ENCODE measurements around the gene ABCA13. TPM values are rescaled to one million over a fixed set of nuclear protein-coding genes. Genes with fewer than 3 reads are reported as not detected.

The ABCA13 gene
- total RNA-seq, 1 donor from 2014 or later, result 7.6 TPM

DNA sequence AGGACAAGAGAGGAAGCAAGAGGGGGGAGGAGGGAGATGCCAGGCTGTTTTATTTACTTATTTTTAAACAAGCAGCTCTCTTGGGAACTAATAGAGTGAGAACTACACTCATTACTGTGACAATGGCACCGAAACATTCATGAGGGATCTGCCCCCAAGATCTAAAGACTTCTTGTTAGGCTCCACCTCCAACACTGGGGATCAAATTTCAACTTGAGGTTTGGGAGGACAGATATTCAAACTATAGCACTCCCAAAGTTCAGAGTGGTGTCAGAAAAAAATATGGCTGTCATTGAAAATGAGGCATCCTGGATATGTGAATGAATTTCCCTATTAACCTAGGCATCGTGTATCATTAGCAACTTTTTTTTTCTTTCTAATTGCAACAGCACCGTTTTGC lies 145.5 kb downstream of the ABCA13 start:
- ATAC-seq (no peak), DNase-seq (ENCODE audit: low spot score) (no peak)
- intact Hi-C loops (cut with DNase I), result no loop called here

DNA sequence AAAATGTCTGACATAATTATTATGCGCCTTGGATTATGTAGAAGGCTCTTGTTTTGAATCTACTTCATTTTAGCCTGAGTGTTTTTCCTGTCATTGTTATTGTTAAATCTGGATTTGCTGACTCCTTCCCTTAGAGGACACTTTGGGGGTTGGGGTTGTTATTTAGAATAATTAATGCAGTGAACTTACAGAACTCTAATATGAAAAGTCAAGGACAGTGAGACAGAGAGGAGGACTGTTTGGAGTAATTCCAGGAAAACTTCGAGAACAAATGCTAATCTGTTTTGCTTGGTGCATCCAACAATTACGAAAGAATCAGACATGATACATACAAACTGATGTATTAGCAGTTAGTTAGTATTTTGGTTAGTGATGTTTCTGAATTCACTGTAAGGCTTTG lies 146.1 kb downstream of the ABCA13 start:
- no peak for ATAC-seq
- intact Hi-C loops (cut with DNase I), result no loop called here

DNA sequence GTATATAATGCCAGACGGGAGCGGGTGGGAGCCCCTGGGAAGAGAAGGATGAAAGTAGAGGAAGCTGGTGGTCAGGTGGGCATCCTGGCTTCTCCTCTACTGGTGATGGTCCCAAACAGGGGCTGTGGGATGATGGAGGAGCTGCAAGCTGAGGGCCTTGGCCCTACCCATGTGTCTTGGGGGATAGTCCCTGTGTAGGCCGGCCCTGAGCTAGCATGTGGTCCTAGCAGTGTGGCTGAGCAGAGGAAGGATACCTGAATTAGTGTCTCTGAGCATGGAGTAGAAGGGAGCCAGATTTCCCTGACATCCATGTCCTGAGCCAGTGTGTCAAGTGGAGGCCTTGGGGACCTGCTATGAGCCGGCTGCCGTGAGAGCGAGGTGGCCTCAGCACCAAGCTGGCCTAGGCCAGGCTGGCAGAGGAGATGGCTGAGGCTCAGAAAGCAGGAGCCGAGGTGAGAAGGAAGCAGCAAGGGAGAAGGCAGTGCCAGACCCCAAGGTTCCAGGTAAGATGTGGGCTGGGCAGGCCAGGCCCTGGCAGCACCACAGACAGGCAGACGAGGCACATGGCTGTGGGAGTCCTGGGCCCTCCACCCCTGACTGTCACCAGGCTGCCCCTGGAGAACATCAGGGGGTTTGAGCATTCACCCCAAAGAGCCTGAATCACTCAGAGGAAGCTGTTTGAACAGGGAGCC lies 150.2 kb downstream of the ABCA13 start:
- DNase-seq (ENCODE audit: low spot score) (no peak), ATAC-seq (peak; percentile 15)
- intact Hi-C loops (cut with DNase I), result no loop called here

More for the DNA sequence above, 146.1 kb downstream of the ABCA13 start:
- no peak for DNase-seq (ENCODE audit: low spot score)

DNA sequence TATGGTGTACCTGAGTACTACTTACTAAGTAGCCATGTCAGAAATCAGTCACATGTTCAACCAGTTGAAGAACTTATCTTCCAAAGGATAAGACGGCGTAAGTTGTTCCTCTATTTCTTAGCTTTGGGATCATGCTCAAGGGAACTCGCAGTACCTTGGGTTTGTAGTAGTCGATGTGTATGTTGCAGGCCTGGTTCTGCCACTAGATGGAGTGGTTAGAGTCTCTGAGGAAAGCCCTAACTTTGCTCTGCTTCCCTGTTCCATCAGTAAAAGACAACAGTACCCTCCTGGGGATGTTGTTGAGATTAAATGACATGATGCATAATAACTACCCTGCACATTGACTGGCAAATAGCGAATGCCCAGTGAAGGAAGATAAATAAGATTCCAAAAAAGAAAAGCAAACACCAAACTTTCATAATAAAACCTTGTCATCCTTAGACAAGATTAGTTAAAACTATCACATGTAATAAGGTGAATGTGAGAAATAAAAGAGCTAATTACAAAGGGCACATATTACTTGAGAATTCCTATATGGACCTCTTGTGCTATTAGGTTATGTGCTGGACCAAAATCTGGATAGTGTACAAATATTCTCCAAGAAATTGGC lies 165.9 kb downstream of the ABCA13 start:
- ATAC-seq (no peak), DNase-seq (ENCODE audit: low spot score) (no peak)
- intact Hi-C loops (cut with DNase I), result no loop called here

DNA sequence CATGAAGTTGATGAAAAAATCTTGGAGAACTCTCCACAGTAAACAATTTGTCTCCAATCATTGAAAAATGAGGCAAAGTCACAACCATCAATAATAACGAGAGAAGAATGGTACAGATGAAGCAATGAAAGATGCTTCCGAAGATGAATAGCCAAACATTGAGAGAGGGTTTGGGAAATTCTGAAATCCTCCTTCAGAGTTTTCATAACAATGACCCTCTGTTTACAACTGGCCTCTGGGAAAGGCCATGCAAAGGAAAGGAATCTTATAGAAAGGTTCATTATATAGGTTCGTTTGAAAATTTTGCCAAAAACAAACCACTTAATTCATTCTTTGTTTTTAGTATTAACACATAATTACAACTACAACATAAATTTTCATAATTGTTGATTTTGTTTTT lies 166.5 kb downstream of the ABCA13 start:
- DNase-seq (ENCODE audit: low spot score) (no peak), ATAC-seq (no peak)
- intact Hi-C loops (cut with DNase I), result no loop called here

DNA sequence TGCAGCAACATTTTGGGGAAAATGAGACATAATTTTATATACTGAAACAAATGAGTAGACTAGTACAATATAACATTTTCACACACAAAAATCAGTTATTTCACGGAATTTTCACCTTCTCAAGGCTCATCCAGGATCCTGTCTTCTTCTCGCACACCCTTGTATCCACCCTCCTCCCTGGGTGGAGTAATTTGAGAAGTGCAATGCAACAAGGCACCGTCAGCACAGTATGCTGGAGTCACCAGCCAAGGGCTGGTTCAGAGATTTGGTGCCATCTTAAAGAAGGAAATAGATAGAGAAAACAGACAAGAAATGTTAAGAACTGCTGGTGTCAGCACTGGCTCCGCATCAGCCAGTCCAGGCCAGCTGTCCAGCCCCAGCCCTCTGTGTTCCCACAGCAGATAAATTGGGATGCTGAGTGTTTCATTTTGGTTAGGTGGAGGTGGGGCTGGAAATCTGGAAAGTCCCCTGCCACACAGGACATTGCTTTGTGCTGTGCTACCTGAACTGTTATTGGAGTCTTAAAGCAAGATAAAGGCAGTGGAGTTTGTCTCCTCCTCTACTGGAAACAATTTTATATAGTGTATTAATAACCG lies 176.1 kb downstream of the ABCA13 start:
- ATAC-seq, result no peak
- intact Hi-C loops (cut with DNase I), result no loop called here
- DNase-seq (ENCODE audit: low spot score), result no peak

DNA sequence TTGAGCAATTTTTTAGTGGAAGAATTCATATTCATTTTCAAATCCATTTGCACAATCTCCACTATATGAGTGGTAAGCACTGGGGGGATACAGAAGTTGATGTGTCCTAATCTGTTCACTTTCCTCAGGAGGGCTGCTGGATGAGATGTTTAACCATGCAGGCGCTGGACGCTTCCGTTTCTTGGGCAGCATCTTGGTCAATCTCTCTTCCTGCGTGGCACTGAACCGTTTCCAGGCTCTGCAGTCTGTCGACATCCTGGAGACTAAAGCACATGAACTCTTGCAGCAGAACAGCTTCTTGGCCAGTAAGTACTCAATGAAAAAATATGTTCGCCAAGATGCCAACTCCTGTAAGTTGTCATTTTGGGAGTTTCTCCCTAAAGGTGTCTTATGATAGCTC lies 179.3 kb downstream of the ABCA13 start:
- intact Hi-C loops (cut with DNase I), result no loop called here
- no peak for ATAC-seq
- no peak for DNase-seq (ENCODE audit: low spot score)

DNA sequence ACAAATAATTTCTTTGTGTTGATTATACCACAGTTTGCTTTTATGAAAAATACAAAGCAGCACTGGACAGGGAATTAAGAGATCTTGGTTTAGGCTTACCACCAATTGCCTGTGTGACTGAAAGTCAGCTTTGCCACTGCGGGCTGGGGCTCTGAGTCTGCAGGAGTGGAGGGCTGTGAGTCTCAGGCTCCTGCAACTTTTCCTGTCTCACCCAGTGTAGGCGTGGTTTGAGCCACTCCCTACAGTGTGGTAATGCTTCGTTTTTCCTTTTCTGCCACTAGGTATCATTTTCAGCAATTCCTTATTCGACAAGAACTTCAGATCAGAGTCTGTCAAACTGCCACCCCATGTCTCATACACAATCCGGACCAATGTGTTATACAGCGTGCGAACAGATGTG lies 180.6 kb downstream of the ABCA13 start:
- intact Hi-C loops (cut with DNase I), result no loop called here
- ATAC-seq, result no peak
- DNase-seq (ENCODE audit: low spot score), result no peak

DNA sequence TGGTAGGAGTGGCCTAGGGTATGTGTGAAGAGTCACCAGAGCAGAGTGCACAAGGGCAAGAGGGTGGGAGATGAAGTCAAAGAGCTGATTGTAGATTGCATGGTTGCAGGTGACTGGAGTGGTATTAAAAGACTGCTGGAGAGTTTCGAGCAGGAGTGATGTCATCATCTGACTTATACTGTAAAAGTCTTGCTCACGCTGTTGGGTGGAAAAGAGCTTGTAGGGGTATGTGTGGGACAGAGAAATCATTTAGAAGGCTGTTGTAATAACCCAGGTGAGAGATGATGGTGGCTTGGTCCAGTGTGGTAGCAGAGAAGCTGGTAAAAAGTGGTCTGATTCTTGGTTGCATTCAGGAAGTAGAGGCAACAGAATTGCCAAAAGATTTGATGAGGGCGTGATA lies 184.1 kb downstream of the ABCA13 start:
- intact Hi-C loops (cut with DNase I), result no loop called here
- no peak for ATAC-seq
- DNase-seq (ENCODE audit: low spot score), result no peak

DNA sequence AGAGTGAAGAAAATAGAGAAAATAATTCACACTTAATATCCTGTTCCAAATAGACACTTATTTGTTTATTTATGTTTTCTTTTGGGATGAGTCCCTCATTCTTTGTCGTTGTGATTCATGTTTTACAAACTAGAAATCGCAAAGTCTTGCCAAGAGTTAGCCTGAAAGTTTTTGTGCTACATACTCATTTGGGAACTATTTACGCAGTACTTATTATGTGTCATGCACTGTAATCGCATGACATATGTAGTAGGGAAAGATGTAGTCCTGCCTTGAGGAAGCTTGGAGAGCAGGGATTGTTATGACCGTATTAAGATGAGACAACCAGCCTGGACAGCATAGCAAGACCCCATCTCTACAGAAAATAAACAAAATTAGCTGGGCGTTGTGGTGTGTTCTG lies 189.3 kb downstream of the ABCA13 start:
- ATAC-seq, result no peak
- intact Hi-C loops (cut with DNase I), result no loop called here
- no peak for DNase-seq (ENCODE audit: low spot score)

DNA sequence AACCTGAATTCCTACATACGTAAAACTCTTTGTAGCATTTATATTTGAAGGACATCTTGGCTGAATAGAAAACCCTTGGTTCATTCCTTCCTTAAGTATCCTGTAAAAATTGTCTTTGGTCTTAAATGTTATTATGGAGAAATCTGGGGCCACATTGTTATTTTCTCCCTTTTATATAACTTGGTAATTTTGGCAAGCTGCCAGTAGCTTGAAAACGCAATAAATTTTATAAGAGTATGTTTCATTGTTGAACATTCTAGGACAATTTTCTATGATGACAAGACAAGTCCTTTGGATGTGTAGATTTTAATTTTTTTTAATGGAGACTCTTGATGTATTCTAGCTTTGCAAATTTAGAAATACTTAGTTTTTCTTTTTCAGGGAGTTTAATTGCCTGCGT lies 191.9 kb downstream of the ABCA13 start:
- intact Hi-C loops (cut with DNase I), result no loop called here
- no peak for ATAC-seq
- no peak for DNase-seq (ENCODE audit: low spot score)

DNA sequence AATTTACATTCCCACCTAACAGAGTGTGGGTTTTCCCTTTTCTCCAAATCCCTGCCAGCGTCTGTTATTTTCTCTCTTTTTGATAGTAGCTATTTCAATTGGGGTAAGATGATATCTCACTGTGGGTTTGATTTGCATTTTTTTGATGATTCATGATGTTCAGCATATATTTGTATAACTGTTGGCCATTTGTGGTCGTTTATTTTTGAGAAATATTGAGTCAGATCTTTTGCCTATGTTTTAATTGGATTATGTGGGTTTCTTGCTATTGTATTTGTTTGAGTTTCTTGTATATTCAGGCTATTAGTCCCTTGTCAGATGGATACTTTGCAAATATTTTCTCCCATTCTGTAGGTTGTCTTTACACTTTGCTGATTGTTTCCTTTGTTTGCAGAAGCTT lies 193.8 kb downstream of the ABCA13 start:
- DNase-seq (ENCODE audit: low spot score), result no peak
- intact Hi-C loops (cut with DNase I), result no loop called here
- no peak for ATAC-seq

DNA sequence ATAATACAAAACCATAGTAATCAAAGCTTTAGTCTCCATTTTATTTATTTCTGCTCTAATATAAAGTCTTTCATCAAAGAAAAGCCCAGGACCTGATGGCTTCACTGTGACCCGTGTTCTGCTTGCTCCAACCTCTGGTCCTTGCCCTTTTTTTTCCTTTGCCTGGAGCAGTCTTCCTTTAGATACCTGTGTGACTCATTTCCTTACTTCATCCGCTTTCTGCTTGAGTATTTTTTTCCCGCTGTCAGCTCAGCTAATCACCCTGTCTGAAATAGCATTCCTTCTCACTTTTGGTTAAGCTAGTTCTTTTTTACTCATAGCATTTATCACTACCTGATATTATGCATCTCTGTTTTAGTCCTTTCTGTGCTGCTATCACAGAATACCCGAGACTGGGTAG lies 194.8 kb downstream of the ABCA13 start:
- intact Hi-C loops (cut with DNase I), result no loop called here
- ATAC-seq, result no peak
- no peak for DNase-seq (ENCODE audit: low spot score)

DNA sequence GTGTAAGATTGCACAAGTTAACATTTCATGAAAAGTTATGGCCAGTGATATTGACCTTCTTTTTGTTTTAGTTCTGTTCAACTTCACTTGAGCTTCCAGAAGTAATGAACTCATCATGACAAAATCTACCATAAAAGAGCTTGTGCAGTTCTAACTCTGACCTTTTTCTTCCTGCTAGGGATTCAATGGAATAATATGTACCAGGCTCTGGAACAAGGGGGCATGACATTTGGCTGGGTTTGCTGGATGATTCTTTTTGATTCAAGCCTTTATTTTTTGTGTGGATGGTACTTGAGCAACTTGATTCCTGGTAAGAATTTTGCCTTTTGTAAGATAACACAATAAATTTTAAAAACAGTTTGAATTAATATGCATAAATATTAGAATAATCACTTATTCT lies 205.0 kb downstream of the ABCA13 start:
- DNase-seq (ENCODE audit: low spot score) (no peak), ATAC-seq (peak; percentile 52)
- intact Hi-C loops (cut with DNase I), result no loop called here

DNA sequence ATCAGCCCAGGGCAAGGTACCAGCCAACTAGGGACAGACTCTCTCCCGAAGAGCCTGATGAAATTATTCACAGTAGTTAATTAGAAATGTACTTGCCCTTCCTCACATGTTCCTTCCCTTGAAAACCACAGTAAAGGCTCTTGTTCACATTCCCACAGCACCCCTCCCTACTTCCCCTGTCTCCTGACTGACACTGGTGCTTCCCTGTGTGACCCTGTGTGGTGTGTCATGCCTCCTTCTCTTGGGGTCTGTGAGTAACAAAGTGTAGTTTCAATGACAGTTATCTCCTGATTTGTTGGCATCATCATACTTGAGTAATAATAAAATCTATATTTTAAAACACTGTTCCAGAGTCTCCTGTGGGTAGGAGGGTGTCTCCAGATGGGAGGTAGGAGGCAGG lies 209.7 kb downstream of the ABCA13 start:
- intact Hi-C loops (cut with DNase I), result no loop called here
- DNase-seq (ENCODE audit: low spot score) (no peak), ATAC-seq (no peak)

DNA sequence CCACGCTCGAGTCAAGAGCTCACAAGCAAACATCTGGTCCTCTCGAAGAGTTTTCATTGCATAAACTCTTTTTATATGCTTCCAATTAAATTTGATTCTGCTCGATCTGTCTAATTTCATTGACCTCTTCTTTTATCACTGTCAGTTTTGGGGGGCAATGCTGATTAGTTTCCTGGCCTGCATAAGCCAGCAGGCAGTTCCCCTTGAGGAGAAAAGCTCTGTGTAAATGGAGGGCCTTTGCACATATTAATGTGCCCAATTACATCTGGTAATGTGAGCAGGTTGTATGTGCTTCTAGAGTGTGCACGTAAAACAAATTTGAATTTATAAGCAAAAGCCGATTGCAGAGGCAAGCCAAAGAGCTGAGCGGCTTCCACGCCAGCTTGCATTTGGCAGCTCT lies 210.3 kb downstream of the ABCA13 start:
- ATAC-seq (no peak), DNase-seq (ENCODE audit: low spot score) (no peak)
- intact Hi-C loops (cut with DNase I), result no loop called here

DNA sequence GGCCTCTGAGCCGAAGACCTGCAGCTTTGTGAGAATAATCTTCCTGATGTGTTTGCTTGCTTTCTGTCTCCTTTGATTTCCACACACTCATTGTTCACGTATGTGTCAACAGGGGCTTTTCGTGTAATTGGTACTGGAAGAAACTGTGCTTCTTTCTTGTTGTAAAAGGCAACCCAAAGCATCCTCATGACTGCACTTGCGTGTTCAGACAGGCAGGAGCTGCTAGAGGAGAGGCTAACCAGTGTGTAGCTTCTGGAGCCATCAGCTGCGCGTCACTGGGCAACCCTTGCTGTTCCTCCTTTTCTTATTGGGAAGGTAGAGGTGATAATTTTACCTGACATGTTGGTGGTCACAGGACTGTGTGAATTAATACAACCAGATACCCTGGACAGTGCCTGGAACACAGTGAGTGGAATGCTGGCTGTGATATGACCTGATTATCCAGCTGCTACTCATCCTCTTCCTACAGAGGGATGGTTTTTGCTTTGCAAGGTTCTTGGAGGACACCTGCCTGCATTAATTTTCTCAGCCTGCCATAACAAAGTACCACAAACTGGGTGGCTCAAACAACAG lies 213.0 kb downstream of the ABCA13 start:
- DNase-seq (ENCODE audit: low spot score) (no peak), ATAC-seq (no peak)
- intact Hi-C loops (cut with DNase I), result no loop called here

DNA sequence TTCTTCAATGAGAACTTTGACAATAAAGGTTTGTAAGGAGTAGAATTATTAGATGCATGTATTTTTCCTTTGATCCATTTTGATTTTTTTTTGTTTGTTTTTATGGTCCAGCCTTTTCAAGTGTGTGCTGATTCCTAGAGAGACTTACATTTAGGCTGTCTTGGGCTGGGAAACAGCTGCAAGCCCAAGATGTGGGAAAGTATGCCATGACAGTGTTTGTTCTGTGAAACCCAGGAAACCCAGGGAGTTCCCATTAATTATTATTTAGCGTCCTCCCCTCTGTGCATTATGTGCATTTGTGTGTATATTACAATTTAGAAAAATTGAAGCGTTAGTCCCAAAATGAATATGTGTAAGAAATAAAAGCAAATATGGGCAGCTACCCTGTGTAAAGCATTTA lies 216.7 kb downstream of the ABCA13 start:
- intact Hi-C loops (cut with DNase I), result no loop called here
- DNase-seq (ENCODE audit: low spot score), result no peak
- no peak for ATAC-seq

DNA sequence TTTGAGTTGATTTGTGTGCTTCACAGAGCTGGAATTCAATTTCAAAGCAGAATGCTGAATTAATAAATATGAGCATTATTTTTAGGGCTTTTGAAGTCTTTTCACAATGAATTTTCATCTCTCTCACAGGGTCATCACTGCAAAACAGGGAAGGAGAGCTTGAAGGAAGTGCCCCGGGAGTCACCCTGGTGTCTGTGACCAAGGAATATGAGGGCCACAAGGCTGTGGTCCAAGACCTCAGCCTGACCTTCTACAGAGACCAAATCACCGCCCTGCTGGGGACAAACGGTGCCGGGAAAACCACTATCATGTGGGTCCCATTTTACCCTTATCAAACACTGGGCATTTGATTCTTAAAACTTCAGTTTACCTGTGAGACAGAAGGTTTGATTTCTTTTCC lies 217.7 kb downstream of the ABCA13 start:
- intact Hi-C loops (cut with DNase I), result no loop called here
- no peak for ATAC-seq
- no peak for DNase-seq (ENCODE audit: low spot score)

DNA sequence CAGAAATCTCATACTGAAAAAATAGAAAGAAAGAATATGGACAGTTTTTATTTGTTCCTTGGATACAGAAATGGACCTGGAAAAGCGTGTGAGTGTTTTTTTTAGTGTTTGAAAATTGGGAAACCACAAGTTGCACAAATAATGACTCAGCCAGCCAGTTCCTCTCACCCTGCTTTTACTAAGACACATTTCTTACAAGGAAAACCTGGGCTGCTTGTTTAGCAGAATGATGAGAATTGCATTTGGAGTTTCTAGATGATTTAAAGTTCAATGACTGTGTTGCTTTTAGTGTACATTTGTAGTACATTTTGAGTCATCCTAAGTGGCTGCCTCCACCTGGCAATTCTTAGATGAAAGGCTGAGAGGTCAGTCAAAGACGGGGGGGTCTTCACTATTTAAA lies 218.7 kb downstream of the ABCA13 start:
- ATAC-seq (peak; percentile 82), DNase-seq (ENCODE audit: low spot score) (no peak)
- intact Hi-C loops (cut with DNase I), result no loop called here
